A549 treated with Mapracorat at 1 μM for 4 hours (cell line): ENCODE measurements around the gene YKT6. TPM values are rescaled to one million over a fixed set of nuclear protein-coding genes. Genes with fewer than 3 reads are reported as not detected.

Experiments
- total RNA-seq: library from RNA; stranded (reverse); fragments of 200-300 nt; extraction: Qiagen RNA extraction; gene quantifications from 5 replicates; pipeline ENCODE4 v1.2.3, GENCODE V29; 2022

The YKT6 gene
- 113 to 122 TPM (median 116 TPM) in 5 replicates for total RNA-seq

DNA sequence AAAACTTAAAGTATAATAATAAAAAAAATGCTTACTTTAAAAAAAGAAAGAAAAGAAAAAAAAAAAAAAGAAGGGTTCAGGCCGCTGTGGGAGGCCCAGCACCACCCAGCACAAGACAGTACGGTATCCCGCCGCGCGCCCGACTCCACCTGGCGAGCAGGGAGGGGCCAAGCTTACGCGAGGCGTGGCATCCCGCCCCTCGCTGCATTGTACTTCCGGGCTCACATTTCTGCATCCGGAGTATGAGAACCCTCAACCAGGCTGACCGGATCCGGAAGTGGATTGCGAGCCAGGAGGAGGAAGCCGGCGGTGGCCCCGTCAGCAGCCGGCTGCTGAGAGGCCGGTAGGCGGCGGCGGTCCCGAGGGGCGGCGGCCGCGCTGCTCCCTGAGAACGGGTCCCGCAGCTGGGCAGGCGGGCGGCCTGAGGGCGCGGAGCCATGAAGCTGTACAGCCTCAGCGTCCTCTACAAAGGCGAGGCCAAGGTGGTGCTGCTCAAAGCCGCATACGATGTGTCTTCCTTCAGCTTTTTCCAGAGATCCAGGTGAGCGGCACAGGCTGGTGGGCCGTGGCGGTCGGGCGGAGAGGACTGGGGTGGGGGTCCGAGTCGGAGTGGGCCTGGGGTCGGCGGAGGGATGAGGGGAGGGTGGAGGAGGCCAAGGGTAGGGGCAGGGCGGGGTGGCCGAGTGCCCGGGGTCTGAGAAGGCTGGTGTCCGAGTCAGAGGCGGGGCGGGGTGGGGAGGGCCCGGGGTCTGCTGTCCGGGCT is at the start of gene YKT6:
Gene YKT6, plus strand, starts transcription at position 280 of the 763 bp plus-strand sequence. Its CDS starts 158 bp downstream, at position 438.

DNA sequence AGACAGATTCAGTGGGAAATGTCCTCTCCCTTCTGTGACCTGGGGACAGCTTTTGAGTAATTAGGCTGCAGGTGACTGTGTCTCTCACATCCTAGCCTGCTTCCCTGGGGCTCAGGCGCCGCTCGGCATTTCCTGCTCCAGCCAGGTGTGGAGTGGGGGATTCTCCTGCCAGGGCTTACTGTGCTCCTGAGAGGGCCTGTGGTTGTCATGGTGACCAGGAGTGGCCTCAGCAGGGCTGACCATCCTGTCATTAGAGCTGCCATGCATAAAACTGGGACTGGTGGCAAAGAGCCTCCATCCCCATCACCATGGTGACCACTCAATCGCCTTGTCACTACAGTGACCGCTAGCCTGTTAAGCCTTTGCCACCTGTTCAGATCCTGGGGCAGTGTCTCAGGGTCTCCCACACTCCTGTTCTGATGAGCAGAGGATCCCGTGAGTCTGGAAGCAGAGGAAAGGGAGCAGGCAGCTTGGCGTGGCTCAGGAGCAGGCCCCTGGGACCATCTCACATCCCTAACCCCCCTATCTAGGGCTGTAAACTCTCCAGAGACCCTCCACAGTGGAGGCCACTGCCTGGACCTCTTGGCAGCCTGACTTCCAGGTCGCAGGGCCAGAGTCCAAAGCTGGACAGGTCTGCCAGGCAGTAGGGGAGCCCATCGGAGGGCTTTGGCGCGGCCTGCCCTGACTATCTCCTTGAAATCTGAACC is 11.3 kb upstream of the YKT6 start, which contains the start of gene GCK:
Gene GCK, minus strand, starts transcription at position 154 of the 707 bp plus-strand sequence. CDS start 486 bp downstream, outside the sequence.

Other genes with a start within 250 kb of the YKT6 start
- gene SPDYE1, start 203.1 kb upstream of the YKT6 start, total RNA-seq: not detected in 5 replicates
- 59.1 to 68.9 TPM (median 68.1 TPM) in 5 replicates for gene DBNL, start 156.3 kb upstream of the YKT6 start, total RNA-seq
- not detected in 5 replicates for gene PGAM2, start 135.4 kb upstream of the YKT6 start, total RNA-seq
- gene POLM, start 118.4 kb upstream of the YKT6 start, total RNA-seq: 5.3 to 7.9 TPM (median 6.5 TPM) in 5 replicates
- 0.19 TPM in 1 of 5 replicates, not detected in the others for gene AEBP1, start 96.6 kb upstream of the YKT6 start, total RNA-seq
- 144 to 178 TPM (median 160 TPM) in 5 replicates for gene POLD2, start 77.4 kb upstream of the YKT6 start, total RNA-seq
- gene MYL7, start 59.6 kb upstream of the YKT6 start, total RNA-seq: not detected in 5 replicates
- not detected in 5 replicates for gene GCK, start 11.5 kb upstream of the YKT6 start, total RNA-seq
- gene CAMK2B, start 124.6 kb downstream of the YKT6 start, total RNA-seq: 0.12 to 0.58 TPM (median 0.23 TPM) in 5 replicates